Measurements from ENCODE around the gene NEK10.

The NEK10 gene

DNA sequence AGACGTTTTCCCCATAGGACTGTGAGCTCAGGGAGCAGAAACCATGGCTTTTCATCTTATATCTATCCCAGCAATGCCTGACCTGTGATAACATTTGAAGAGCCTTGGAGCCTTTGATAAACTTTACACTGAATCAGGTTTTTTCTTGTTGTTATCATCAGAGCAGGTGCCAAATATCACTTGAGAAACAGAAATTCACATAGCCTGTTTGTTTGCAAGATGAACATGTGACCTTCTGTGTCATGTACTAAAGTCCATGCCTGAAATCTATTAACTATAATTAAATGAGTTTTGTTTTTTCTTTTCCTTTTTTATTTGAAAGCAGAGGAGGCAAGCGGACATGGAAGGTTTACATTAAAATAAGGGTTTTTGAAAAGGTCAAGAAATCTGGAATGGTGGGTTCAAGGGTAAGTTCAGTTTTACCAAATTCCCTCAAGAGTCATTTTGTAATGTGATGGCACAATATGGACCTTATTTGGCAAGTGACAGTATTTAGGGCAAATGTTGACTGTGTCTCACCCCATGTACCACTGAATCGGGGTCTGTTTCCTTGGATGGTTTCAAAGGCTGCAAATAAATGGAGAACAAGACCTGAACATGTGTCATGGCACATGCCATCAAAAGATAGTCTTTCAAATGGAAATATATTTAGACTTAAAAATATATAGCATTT is 90.7 kb downstream of the NEK10 start:
- H3K27ac ChIP-seq (ENCODE audit: low read depth, low read length) = no peak overlapping the region

GRCh38 chr3:27275441-27275990 is 93.7 kb downstream of the NEK10 start:
- no peak overlapping the region for H3K9ac ChIP-seq (ENCODE audit: low read depth, low read length)
- H3K4me1 ChIP-seq (ENCODE audit: insufficient read depth, low read length) = no peaks in the 10 kb centered on the region
- no peak overlapping the region for H3K4me3 ChIP-seq (ENCODE audit: low read length)
- H3K27me3 ChIP-seq (ENCODE audit: insufficient read depth, low read length) = no peaks in the 10 kb centered on the region
- no peaks in the 10 kb centered on the region for H3K36me3 ChIP-seq (ENCODE audit: insufficient read depth, low read length)
- over 99% methylated on average over 5 of the region's 5 CpGs for WGBS
- H3K9me3 ChIP-seq (ENCODE audit: insufficient read depth, low read depth, low read length) = no peaks in the 10 kb centered on the region
- no peak overlapping the region for H3K27ac ChIP-seq (ENCODE audit: low read depth, low read length)

More for the DNA sequence above, 90.7 kb downstream of the NEK10 start:
- 67% methylated on average over 3 of the region's 3 CpGs for WGBS
- H3K4me1 ChIP-seq (ENCODE audit: insufficient read depth, low read length) = no peaks in the 10 kb centered on the region
- no peak overlapping the region for H3K9ac ChIP-seq (ENCODE audit: low read depth, low read length)
- H3K4me3 ChIP-seq (ENCODE audit: low read length) = no peak overlapping the region
- H3K36me3 ChIP-seq (ENCODE audit: insufficient read depth, low read length) = no peaks in the 10 kb centered on the region
- no peaks in the 10 kb centered on the region for H3K9me3 ChIP-seq (ENCODE audit: insufficient read depth, low read depth, low read length)
- no peaks in the 10 kb centered on the region for H3K27me3 ChIP-seq (ENCODE audit: insufficient read depth, low read length)

DNA sequence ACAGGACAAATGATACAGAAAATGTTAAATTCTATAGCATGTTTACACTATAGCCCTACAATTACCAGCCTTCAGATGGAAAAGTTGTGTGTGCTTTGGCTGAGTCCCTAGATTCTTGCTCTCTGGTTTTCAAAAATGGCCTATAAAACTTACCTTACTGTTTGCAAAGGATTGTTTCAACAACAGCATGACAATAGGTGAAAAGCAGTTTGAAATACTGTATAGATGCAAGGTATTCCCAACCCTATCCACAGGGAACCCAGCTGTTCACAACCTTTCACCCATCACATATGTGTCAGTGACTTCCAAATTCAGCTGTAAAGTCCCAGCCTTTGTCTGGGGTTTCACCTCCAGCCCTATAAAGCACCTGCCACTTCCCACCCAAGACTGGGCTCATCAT is 97.3 kb downstream of the NEK10 start:
- Histone ChIP-seq H3K27ac (ENCODE audit: low read depth, low read length) (no peak overlapping the region), H3K9ac (ENCODE audit: low read depth, low read length) (no peak overlapping the region), H3K9me3 (ENCODE audit: insufficient read depth, low read depth, low read length) (peaks cover 5% of the 10 kb centered on the region; the same call in 1 of the 2 replicates), H3K4me3 (ENCODE audit: low read length) (no peak overlapping the region), H3K4me1 (ENCODE audit: insufficient read depth, low read length) (no peaks in the 10 kb centered on the region), H3K27me3 (ENCODE audit: insufficient read depth, low read length) (no peaks in the 10 kb centered on the region), H3K36me3 (ENCODE audit: insufficient read depth, low read length) (no peaks in the 10 kb centered on the region)

- Histone ChIP-seq H3K4me3 (ENCODE audit: low read length) (no peak overlapping the region), H3K4me1 (ENCODE audit: insufficient read depth, low read length) (no peaks in the 10 kb centered on the region), H3K36me3 (ENCODE audit: insufficient read depth, low read length) (no peaks in the 10 kb centered on the region), H3K9ac (ENCODE audit: low read depth, low read length) (no peak overlapping the region), H3K9me3 (ENCODE audit: insufficient read depth, low read depth, low read length) (no peaks in the 10 kb centered on the region), H3K27ac (ENCODE audit: low read depth, low read length) (no peak overlapping the region), H3K27me3 (ENCODE audit: insufficient read depth, low read length) (no peaks in the 10 kb centered on the region)
- WGBS = 80% methylated on average over 1 of the region's 1 CpG
Measured at GRCh38 chr3:27254896-27255295, 114.3 kb downstream of the NEK10 start.

DNA sequence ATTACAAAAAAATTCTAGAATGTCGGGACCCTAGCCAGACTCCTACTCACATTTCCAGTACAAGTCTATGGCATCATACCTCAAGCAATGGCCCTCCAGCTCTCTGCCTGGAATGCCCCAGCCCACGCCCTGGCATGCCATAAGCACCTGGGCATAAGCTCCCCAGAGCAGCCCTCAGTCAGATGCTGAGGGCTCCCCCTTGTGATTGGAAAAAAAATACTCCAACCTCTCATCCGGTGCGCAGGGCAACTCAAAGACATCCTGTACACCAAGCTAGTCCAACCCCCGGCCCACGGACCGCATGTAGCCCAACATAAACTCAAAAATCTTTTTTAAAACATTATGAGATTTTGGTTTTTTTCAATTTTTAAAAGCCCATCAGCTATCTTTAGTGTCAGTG is 115.4 kb downstream of the NEK10 start:
- Histone ChIP-seq H3K27me3 (ENCODE audit: insufficient read depth, low read length) (no peaks in the 10 kb centered on the region), H3K27ac (ENCODE audit: low read depth, low read length) (no peak overlapping the region), H3K9ac (ENCODE audit: low read depth, low read length) (no peak overlapping the region), H3K9me3 (ENCODE audit: insufficient read depth, low read depth, low read length) (no peaks in the 10 kb centered on the region), H3K36me3 (ENCODE audit: insufficient read depth, low read length) (no peaks in the 10 kb centered on the region), H3K4me1 (ENCODE audit: insufficient read depth, low read length) (no peaks in the 10 kb centered on the region), H3K4me3 (ENCODE audit: low read length) (no peak overlapping the region)
- 86% methylated on average over 7 of the region's 7 CpGs for WGBS

- Histone ChIP-seq H3K36me3 (ENCODE audit: insufficient read depth, low read length) (no peaks in the 10 kb centered on the region), H3K9ac (ENCODE audit: low read depth, low read length) (no peak overlapping the region), H3K9me3 (ENCODE audit: insufficient read depth, low read depth, low read length) (no peaks in the 10 kb centered on the region), H3K4me3 (ENCODE audit: low read length) (no peak overlapping the region), H3K27ac (ENCODE audit: low read depth, low read length) (no peak overlapping the region), H3K4me1 (ENCODE audit: insufficient read depth, low read length) (no peaks in the 10 kb centered on the region), H3K27me3 (ENCODE audit: insufficient read depth, low read length) (no peaks in the 10 kb centered on the region)
- WGBS = 80% methylated on average over 1 of the region's 1 CpG
Measured at GRCh38 chr3:27253391-27253790, 115.8 kb downstream of the NEK10 start.

DNA sequence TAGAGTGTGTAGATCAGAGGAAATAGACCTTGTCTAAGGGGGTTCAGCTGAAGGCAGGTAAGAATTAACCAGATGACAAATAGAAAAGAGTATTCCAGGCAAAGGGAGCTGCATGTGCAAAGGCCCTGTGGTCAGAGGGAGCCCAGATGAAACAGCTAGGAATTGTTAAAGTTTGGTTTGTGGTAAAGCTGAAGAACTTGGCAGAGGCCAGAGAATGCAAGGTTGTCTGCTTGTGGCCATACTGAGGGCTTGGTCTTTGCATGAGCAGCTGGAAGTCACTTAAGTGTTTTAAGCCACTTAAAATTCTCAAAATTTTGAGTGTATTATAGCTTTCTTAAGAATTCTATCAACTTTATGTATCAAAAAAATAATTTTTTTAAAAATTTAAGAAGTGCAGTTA is 116.5 kb downstream of the NEK10 start:
- H3K4me1 ChIP-seq (ENCODE audit: insufficient read depth, low read length) = no peaks in the 10 kb centered on the region

DNA sequence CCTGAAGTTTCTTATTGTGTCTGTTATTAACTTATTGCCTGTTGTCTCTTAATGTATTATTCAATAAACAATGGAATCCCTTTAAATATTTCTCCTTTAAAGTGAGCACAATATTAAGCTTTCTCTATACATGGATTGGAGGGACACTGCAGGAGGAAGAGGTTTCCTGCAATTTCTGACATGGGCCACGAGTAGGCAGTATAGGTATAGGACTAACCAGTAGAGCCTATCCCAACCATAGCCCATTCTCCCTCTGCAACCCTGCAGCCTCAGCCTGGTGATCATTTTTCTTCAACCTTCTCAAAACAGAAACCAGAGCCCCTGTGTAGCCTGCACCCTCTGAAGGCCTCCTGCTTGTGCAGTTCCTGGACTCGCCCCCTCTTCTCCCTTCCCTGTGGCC is 124.8 kb downstream of the NEK10 start:
- no peaks in the 10 kb centered on the region for H3K4me1 ChIP-seq (ENCODE audit: insufficient read depth, low read length)
- H3K4me3 ChIP-seq (ENCODE audit: low read length) = no peak overlapping the region
- no peaks in the 10 kb centered on the region for H3K36me3 ChIP-seq (ENCODE audit: insufficient read depth, low read length)
- H3K27me3 ChIP-seq (ENCODE audit: insufficient read depth, low read length) = no peaks in the 10 kb centered on the region
- no peak overlapping the region for H3K9ac ChIP-seq (ENCODE audit: low read depth, low read length)
- H3K27ac ChIP-seq (ENCODE audit: low read depth, low read length) = no peak overlapping the region
- H3K9me3 ChIP-seq (ENCODE audit: insufficient read depth, low read depth, low read length) = no peaks in the 10 kb centered on the region
- 86% methylated on average over 2 of the region's 2 CpGs for WGBS

More for the DNA sequence above, 116.5 kb downstream of the NEK10 start:
- no peaks in the 10 kb centered on the region for H3K36me3 ChIP-seq (ENCODE audit: insufficient read depth, low read length)
- no peak overlapping the region for H3K9ac ChIP-seq (ENCODE audit: low read depth, low read length)
- no peak overlapping the region for H3K27ac ChIP-seq (ENCODE audit: low read depth, low read length)
- H3K9me3 ChIP-seq (ENCODE audit: insufficient read depth, low read depth, low read length) = no peaks in the 10 kb centered on the region
- H3K27me3 ChIP-seq (ENCODE audit: insufficient read depth, low read length) = no peaks in the 10 kb centered on the region
- no peak overlapping the region for H3K4me3 ChIP-seq (ENCODE audit: low read length)

DNA sequence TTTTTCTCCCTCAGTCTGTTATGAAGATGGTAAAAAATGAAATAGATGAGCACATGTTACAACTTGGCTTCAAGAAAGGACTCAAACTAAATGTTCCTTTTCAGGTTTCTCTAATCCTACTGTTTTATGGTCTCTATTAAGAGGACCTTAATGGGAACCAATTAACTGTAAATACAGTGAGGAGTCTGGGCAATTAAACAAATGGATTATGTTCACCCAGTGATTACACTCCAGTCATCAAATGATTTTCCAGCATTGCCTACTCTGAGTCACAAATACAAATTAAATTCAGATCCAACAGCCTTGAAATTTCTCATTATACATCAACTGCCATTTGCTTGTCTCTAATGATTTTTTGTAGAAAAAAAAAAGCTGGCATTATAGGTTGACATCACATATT is 129.2 kb downstream of the NEK10 start:
- Histone ChIP-seq H3K27me3 (ENCODE audit: insufficient read depth, low read length) (no peaks in the 10 kb centered on the region), H3K27ac (ENCODE audit: low read depth, low read length) (no peak overlapping the region), H3K36me3 (ENCODE audit: insufficient read depth, low read length) (no peaks in the 10 kb centered on the region), H3K9ac (ENCODE audit: low read depth, low read length) (no peak overlapping the region), H3K4me3 (ENCODE audit: low read length) (no peak overlapping the region), H3K9me3 (ENCODE audit: insufficient read depth, low read depth, low read length) (peaks cover 31% of the 10 kb centered on the region), H3K4me1 (ENCODE audit: insufficient read depth, low read length) (no peaks in the 10 kb centered on the region)

DNA sequence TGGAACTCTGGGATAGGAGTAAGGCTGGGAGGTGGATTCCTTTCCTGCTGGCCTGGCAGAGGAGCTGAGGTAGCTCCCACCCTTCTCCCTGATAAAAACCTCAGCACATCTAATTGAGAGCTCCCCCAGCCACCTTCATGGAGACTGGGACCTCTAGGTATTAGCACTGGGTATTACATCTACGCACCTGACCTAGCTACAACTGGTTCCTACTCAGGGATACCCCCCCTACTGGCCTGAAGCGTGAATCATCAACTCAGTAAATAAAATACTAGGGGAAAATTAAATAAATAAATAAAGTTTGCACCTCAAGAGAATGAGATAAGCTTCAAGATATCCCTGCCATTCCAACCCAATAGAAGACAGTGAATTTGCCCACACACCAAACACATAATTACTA is 140.4 kb downstream of the NEK10 start:
- H3K9ac ChIP-seq (ENCODE audit: low read depth, low read length) = no peak overlapping the region
- H3K36me3 ChIP-seq (ENCODE audit: insufficient read depth, low read length) = no peaks in the 10 kb centered on the region
- H3K9me3 ChIP-seq (ENCODE audit: insufficient read depth, low read depth, low read length) = peaks cover 3% of the 10 kb centered on the region; the same call in 1 of the 2 replicates
- no peaks in the 10 kb centered on the region for H3K4me1 ChIP-seq (ENCODE audit: insufficient read depth, low read length)
- no peak overlapping the region for H3K4me3 ChIP-seq (ENCODE audit: low read length)
- H3K27me3 ChIP-seq (ENCODE audit: insufficient read depth, low read length) = no peaks in the 10 kb centered on the region
- WGBS = 85% methylated on average over 1 of the region's 2 CpGs
- no peak overlapping the region for H3K27ac ChIP-seq (ENCODE audit: low read depth, low read length)

- Histone ChIP-seq H3K9ac (ENCODE audit: low read depth, low read length) (no peak overlapping the region), H3K27me3 (ENCODE audit: insufficient read depth, low read length) (no peaks in the 10 kb centered on the region), H3K9me3 (ENCODE audit: insufficient read depth, low read depth, low read length) (no peaks in the 10 kb centered on the region), H3K36me3 (ENCODE audit: insufficient read depth, low read length) (no peaks in the 10 kb centered on the region), H3K4me1 (ENCODE audit: insufficient read depth, low read length) (no peaks in the 10 kb centered on the region), H3K27ac (ENCODE audit: low read depth, low read length) (no peak overlapping the region), H3K4me3 (ENCODE audit: low read length) (no peak overlapping the region)
- 95% methylated on average over 3 of the region's 3 CpGs for WGBS
Measured at GRCh38 chr3:27224197-27224596, 145.0 kb downstream of the NEK10 start.
